Suprapubic skin (tissue), 4 donors: ENCODE measurements around the gene UBASH3A. TPM values are rescaled to one million over a fixed set of nuclear protein-coding genes. Genes with fewer than 3 reads are reported as not detected.

Experiments
- DNase-seq, 2 donors: peaks; one replicate each; pipeline ENCODE4 v3.0.0-alpha.2; 2019; ENCODE audit warnings: low spot score in 2 of 2
- H3K27ac ChIP-seq: fragments of 200-600 bp; sonication (generic); one replicate; pipeline ENCODE4 v1.5.1; 2019
- H3K27me3 ChIP-seq: fragments of 200-600 bp; sonication (generic); one replicate; pipeline ENCODE4 v1.5.1; 2019
- H3K36me3 ChIP-seq: fragments of 200-600 bp; sonication (generic); one replicate; pipeline ENCODE4 v1.5.1; 2019
- H3K4me1 ChIP-seq: fragments of 200-600 bp; sonication (generic); one replicate; pipeline ENCODE4 v1.5.1; 2019
- H3K4me3 ChIP-seq: fragments of 200-600 bp; sonication (generic); one replicate; pipeline ENCODE4 v1.5.1; 2019; ENCODE audit warnings: mild to moderate bottlenecking
- H3K9me3 ChIP-seq: fragments of 200-600 bp; sonication (generic); one replicate; pipeline ENCODE4 v1.5.1; 2019
- EP300 ChIP-seq: sonication (generic); formaldehyde crosslinking; IDR thresholded peaks from one replicate; pipeline ENCODE4 v1.6.1; 2017; ENCODE audit warnings: antibody characterized with exemption
- POLR2A ChIP-seq, 2 donors: fragments of 450-650 bp; IDR thresholded peaks; one replicate each; pipeline ENCODE4 v1.6.1; 2017; ENCODE audit warnings: antibody characterized with exemption in 2 of 2, mild to moderate bottlenecking in 2 of 2, moderate library complexity in 2 of 2
- POLR2AphosphoS5 ChIP-seq, 3 donors: sonication (generic); formaldehyde crosslinking; IDR thresholded peaks; one replicate each; pipeline ENCODE4 v1.6.1; 2017; ENCODE audit warnings: antibody characterized with exemption in 3 of 3
- whole genome bisulfite sequencing: methylation state at CpG from one replicate; pipeline ENCODE4 v1.1.5; 2018; 5-methylcytosine and 5-hydroxymethylcytosine counted together
- total RNA-seq, 4 donors: library from RNA; depleted of rRNA; stranded (reverse); fragments of >200 nt; gene quantifications; one replicate each; pipeline ENCODE4 v1.1.0, GENCODE V29; 2016
- TF ChIP-seq, protein P1 (sequence below), 2 donors: fragments of 200-600 bp in 1 of 2; fragments of 450-650 bp in 1 of 2; sonication (generic) in 1 of 2; IDR thresholded peaks; one replicate each; pipeline ENCODE4 v1.5.1; 2016 to 2019; ENCODE audit warnings: antibody characterized with exemption in 2 of 2, mild to moderate bottlenecking in 1 of 2, moderate library complexity in 1 of 2

The UBASH3A gene
- total RNA-seq, 4 donors from 2014 or later: 0.36 to 1.0 (median 0.47) TPM; not detected in 1

DNA sequence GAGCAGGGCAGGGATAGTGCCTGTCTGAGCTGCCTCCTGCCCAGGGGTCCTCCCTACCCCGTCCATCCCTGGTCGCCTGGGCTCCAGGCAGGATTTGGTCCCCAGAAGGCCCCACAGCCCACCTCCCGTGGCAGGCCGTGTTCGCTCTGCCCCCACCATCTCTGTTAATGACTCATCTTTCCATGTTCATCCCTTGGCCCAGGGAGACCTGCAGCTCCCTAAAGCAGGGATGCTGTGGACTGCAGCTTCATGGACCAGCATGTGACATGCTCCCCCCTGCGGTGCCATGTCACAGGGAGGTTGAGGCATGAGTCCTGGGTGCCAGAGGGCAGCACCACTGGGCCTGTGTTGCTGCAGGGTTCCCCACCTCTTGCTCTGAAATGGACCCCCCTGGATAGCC is 26.8 kb downstream of the UBASH3A start:
- peak in 1 of 2 donors; percentile 29 for DNase-seq
- WGBS: 84% methylated on average over 4 of the region's 6 CpGs
- Histone ChIP-seq H3K27me3 (peaks cover 23% of the 10 kb centered on the region), H3K9me3 (peaks cover 3% of the 10 kb centered on the region), H3K36me3 (no peaks in the 10 kb centered on the region), H3K4me1 (no peaks in the 10 kb centered on the region), H3K4me3 (no peak overlapping the region), H3K27ac (no peak overlapping the region)
- TF ChIP-seq, protein P1, sequence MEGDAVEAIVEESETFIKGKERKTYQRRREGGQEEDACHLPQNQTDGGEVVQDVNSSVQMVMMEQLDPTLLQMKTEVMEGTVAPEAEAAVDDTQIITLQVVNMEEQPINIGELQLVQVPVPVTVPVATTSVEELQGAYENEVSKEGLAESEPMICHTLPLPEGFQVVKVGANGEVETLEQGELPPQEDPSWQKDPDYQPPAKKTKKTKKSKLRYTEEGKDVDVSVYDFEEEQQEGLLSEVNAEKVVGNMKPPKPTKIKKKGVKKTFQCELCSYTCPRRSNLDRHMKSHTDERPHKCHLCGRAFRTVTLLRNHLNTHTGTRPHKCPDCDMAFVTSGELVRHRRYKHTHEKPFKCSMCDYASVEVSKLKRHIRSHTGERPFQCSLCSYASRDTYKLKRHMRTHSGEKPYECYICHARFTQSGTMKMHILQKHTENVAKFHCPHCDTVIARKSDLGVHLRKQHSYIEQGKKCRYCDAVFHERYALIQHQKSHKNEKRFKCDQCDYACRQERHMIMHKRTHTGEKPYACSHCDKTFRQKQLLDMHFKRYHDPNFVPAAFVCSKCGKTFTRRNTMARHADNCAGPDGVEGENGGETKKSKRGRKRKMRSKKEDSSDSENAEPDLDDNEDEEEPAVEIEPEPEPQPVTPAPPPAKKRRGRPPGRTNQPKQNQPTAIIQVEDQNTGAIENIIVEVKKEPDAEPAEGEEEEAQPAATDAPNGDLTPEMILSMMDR (IDR thresholded peaks at IDR 0.05): no peak
- no peak for TF ChIP-seq POLR2A (IDR thresholded peaks at IDR 0.05)
- TF ChIP-seq EP300: no peak
- no peak for TF ChIP-seq POLR2AphosphoS5 (IDR thresholded peaks at IDR 0.05)

DNA sequence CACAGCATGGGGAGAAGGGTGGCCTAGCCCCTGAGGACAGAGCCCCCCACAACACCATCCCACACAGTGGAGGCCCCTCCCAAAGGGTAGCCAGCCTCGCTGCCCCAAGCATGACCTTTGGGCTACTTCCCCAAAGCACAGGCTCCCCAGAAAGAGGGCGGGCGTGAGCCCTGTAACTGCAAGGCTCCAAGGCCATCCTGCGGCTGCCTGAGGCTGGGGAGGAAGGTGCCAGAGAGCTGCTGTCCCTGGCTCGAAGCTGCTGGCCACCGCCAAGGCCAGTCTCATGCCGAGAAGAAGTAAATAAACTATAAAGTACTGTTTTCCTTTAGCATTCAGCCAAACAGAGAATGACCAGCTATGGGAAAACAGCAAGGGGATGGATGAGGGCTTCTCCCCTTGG is 27.5 kb downstream of the UBASH3A start:
- DNase-seq: no peak

DNA sequence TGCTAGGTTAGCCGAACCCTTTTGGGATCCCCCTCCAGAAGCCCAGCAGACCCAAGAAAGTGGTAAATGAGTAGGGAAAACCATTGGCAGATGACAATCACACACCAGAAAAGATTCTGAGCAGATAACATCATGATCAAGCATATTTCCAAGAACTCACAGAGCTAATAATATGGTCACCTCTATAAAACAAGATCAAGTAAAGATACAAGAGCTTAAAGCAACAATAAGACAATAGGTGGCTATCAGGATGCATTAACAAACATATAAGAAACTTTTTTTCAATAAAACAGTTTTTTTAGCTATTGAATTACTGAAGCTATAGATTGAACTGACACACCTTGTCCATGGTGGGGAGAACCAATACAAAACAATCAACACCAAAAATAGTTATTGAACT is 29.0 kb downstream of the UBASH3A start:
- H3K27me3 ChIP-seq: peaks cover 22% of the 10 kb centered on the region
- no peak overlapping the region for H3K4me3 ChIP-seq
- H3K9me3 ChIP-seq: peaks cover 3% of the 10 kb centered on the region
- H3K4me1 ChIP-seq: no peaks in the 10 kb centered on the region
- TF ChIP-seq POLR2AphosphoS5 (IDR thresholded peaks at IDR 0.05) (no peak), POLR2A (IDR thresholded peaks at IDR 0.05) (no peak), EP300 (no peak)
- TF ChIP-seq, protein P1 (IDR thresholded peaks at IDR 0.05): no peak
- H3K27ac ChIP-seq: no peak overlapping the region
- no peak for DNase-seq
- H3K36me3 ChIP-seq: no peaks in the 10 kb centered on the region
- 93% methylated on average over 1 of the region's 1 CpG for WGBS

More for the DNA sequence above, 27.5 kb downstream of the UBASH3A start:
- TF ChIP-seq, protein P1 (IDR thresholded peaks at IDR 0.05): no peak
- TF ChIP-seq EP300 (no peak), POLR2AphosphoS5 (IDR thresholded peaks at IDR 0.05) (no peak), POLR2A (IDR thresholded peaks at IDR 0.05) (no peak)
- H3K4me3 ChIP-seq: no peak overlapping the region
- peaks cover 23% of the 10 kb centered on the region for H3K27me3 ChIP-seq
- no peak overlapping the region for H3K27ac ChIP-seq
- H3K4me1 ChIP-seq: no peaks in the 10 kb centered on the region
- no peaks in the 10 kb centered on the region for H3K36me3 ChIP-seq
- H3K9me3 ChIP-seq: peaks cover 3% of the 10 kb centered on the region
- 83% methylated on average over 7 of the region's 7 CpGs for WGBS

DNA sequence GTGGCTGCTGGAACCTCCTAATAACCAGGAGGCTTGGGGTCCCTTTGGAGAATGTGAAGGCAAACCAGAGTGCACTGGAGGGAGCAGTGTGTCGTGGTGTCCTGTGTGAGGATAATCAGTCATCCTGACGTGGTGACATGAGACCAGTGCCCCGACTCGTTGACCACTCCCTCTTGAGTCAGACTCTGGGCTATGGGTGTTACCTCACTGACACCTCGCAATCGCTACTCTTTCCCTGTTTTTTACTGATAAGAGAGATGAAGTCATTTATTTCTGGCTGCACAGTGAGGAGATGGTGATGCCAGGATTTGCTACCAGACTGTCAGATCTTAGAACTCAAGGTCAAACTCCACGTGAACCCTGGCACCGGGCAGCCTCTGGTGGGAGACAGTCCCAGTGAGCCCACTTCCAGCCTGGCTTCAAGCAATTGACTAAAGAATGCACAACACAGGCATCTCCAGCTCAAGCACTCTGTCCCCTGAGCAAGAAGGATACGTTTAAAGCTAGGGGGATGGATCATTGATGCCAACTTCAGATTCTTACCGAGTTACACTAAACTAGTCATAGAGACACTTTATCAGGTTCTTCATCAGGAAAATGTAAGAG is 30.3 kb downstream of the UBASH3A start:
- WGBS: 43% methylated on average over 10 of the region's 10 CpGs

DNA sequence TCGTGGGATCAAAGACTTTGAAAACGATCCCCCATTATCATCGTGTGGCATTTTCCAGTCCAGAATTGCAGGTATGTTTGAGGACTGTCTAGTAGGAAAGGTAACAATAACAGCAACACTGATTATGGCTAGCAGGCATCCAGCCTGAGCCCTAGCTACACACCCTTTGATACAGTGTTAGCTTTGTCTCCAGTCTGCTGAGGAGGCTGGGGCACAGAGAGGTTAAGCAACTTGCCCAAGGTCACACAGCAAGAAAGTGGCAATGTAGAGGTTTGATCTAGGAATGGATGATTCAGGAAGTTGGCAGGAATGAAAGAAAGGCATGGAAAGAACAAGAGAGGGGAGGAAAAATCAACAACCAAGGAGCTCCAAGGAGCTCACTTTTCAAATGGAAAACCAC is 31.2 kb downstream of the UBASH3A start:
- no peaks in the 10 kb centered on the region for H3K36me3 ChIP-seq
- peaks cover 25% of the 10 kb centered on the region for H3K27me3 ChIP-seq
- TF ChIP-seq EP300: no peak
- TF ChIP-seq POLR2AphosphoS5 (IDR thresholded peaks at IDR 0.05): no peak
- TF ChIP-seq, protein P1 (IDR thresholded peaks at IDR 0.05): no peak
- DNase-seq: no peak
- no peaks in the 10 kb centered on the region for H3K4me1 ChIP-seq
- H3K27ac ChIP-seq: no peak overlapping the region
- H3K9me3 ChIP-seq: peaks cover 3% of the 10 kb centered on the region
- WGBS: 38% methylated on average over 3 of the region's 3 CpGs
- no peak overlapping the region for H3K4me3 ChIP-seq

More for the DNA sequence above, 30.3 kb downstream of the UBASH3A start:
- Histone ChIP-seq H3K27ac (no peak overlapping the region), H3K4me3 (no peak overlapping the region), H3K27me3 (peaks cover 27% of the 10 kb centered on the region), H3K4me1 (no peaks in the 10 kb centered on the region), H3K36me3 (no peaks in the 10 kb centered on the region), H3K9me3 (peaks cover 3% of the 10 kb centered on the region)
- TF ChIP-seq POLR2A (IDR thresholded peaks at IDR 0.05) (no peak), EP300 (no peak), POLR2AphosphoS5 (IDR thresholded peaks at IDR 0.05) (no peak)
- TF ChIP-seq, protein P1 (IDR thresholded peaks at IDR 0.05): no peak
- peak in 1 of 2 donors; percentile 21 for DNase-seq
